NCI-H146 (cell line): ENCODE results near the gene DDX52.

Source experiments
- DNase-seq: peaks from one replicate; lab custom pipeline; 2025; lab: John Stamatoyannopoulos, UW

The DDX52 gene

GRCh38 chr17:37576281-37576680, 67.0 kb downstream of the DDX52 start:
- DNase-seq: no peak

- no peak for DNase-seq
Measured at GRCh38 chr17:37574427-37574826, 68.8 kb downstream of the DDX52 start.

GRCh38 chr17:37571674-37572073, 71.6 kb downstream of the DDX52 start:
- no peak for DNase-seq

- DNase-seq: peak; percentile 24
Measured at GRCh38 chr17:37570527-37571093, 72.6 kb downstream of the DDX52 start.

GRCh38 chr17:37568350-37569053, 74.7 kb downstream of the DDX52 start:
- no peak for DNase-seq

GRCh38 chr17:37567538-37567937, 75.7 kb downstream of the DDX52 start:
- no peak for DNase-seq

- no peak for DNase-seq
Measured at GRCh38 chr17:37567137-37567536, 76.1 kb downstream of the DDX52 start.

- DNase-seq: no peak
Measured at GRCh38 chr17:37564252-37564651, 79.0 kb downstream of the DDX52 start.

GRCh38 chr17:37562016-37562745, 81.1 kb downstream of the DDX52 start:
- DNase-seq: no peak
